Measurements from ENCODE around the gene KRT25.
"Not testable (repeated sequence)": the region's sequence is repeated elsewhere in the genome, so short reads cannot be mapped to it uniquely, and the experiment has no call there.

Gene KRT25

GRCh38 chr17:40777459-40777858, 22.3 kb upstream of the KRT25 start:
- Mint-ChIP-seq H3K9me3 (no peaks in the 10 kb centered on the region), H3K27ac (no peak overlapping the region), H3K27me3 (peaks cover 44% of the 10 kb centered on the region), H3K36me3 (no peaks in the 10 kb centered on the region), H3K4me1 (peaks cover 7% of the 10 kb centered on the region), H3K4me3 (no peak overlapping the region)

GRCh38 chr17:40775945-40776344, 20.8 kb upstream of the KRT25 start:
- H3K9me3 Mint-ChIP-seq = no peaks in the 10 kb centered on the region
- H3K4me1 Mint-ChIP-seq = peaks cover 7% of the 10 kb centered on the region
- H3K4me3 Mint-ChIP-seq = no peak overlapping the region
- no peak overlapping the region for H3K27ac Mint-ChIP-seq
- peaks cover 48% of the 10 kb centered on the region for H3K27me3 Mint-ChIP-seq
- no peaks in the 10 kb centered on the region for H3K36me3 Mint-ChIP-seq

- no peaks in the 10 kb centered on the region for H3K4me1 Mint-ChIP-seq
- no peaks in the 10 kb centered on the region for H3K9me3 Mint-ChIP-seq
- no peaks in the 10 kb centered on the region for H3K36me3 Mint-ChIP-seq
- H3K4me3 Mint-ChIP-seq = no peak within 1 kb of the TSS
- H3K27me3 Mint-ChIP-seq = peaks cover 34% of the 10 kb centered on the region
- H3K27ac Mint-ChIP-seq = peak within 1 kb of the TSS; percentile 38
Measured at GRCh38 chr17:40772101-40772500, 17.0 kb upstream of the KRT25 start, which contains the start of gene KRT26. TSS of gene KRT26 (minus strand) at chr17:40772201. CDS start at chr17:40772113, 88 bp downstream.

GRCh38 chr17:40765657-40766056, 10.5 kb upstream of the KRT25 start:
- Mint-ChIP-seq H3K36me3 (peaks cover 6% of the 10 kb centered on the region), H3K27me3 (peaks cover 13% of the 10 kb centered on the region), H3K4me3 (no peak overlapping the region)

GRCh38 chr17:40763752-40764151, 8.6 kb upstream of the KRT25 start:
- H3K27me3 Mint-ChIP-seq = peaks cover 17% of the 10 kb centered on the region
- H3K27ac Mint-ChIP-seq = no peak overlapping the region
- H3K36me3 Mint-ChIP-seq = peaks cover 10% of the 10 kb centered on the region
- H3K4me1 Mint-ChIP-seq = no peaks in the 10 kb centered on the region
- peaks cover 30% of the 10 kb centered on the region for H3K9me3 Mint-ChIP-seq
- no peak overlapping the region for H3K4me3 Mint-ChIP-seq

More at GRCh38 chr17:40765657-40766056, 10.5 kb upstream of the KRT25 start:
- H3K4me1 Mint-ChIP-seq = no peaks in the 10 kb centered on the region
- no peak overlapping the region for H3K27ac Mint-ChIP-seq
- H3K9me3 Mint-ChIP-seq = peaks cover 19% of the 10 kb centered on the region

GRCh38 chr17:40760105-40761016, 5.2 kb upstream of the KRT25 start:
- peaks cover 26% of the 10 kb centered on the region for H3K27me3 Mint-ChIP-seq
- H3K9me3 Mint-ChIP-seq = peaks cover 46% of the 10 kb centered on the region
- H3K4me1 Mint-ChIP-seq = no peaks in the 10 kb centered on the region
- no peak overlapping the region for H3K4me3 Mint-ChIP-seq
- H3K36me3 Mint-ChIP-seq = peaks cover 14% of the 10 kb centered on the region
- H3K27ac Mint-ChIP-seq = no peak overlapping the region

- Mint-ChIP-seq H3K27me3 (peaks cover 15% of the 10 kb centered on the region), H3K27ac (no peak overlapping the region), H3K9me3 (peaks cover 16% of the 10 kb centered on the region), H3K36me3 (peaks cover 5% of the 10 kb centered on the region), H3K4me3 (no peak overlapping the region), H3K4me1 (no peaks in the 10 kb centered on the region)
Measured at GRCh38 chr17:40753804-40754203, 1.3 kb downstream of the KRT25 start.

GRCh38 chr17:40751065-40751464, 4.1 kb downstream of the KRT25 start:
- Mint-ChIP-seq H3K36me3 (no peaks in the 10 kb centered on the region), H3K9me3 (no peaks in the 10 kb centered on the region), H3K27me3 (peaks cover 18% of the 10 kb centered on the region), H3K4me1 (no peaks in the 10 kb centered on the region), H3K27ac (no peak overlapping the region), H3K4me3 (no peak overlapping the region)

GRCh38 chr17:40750391-40750790, 4.7 kb downstream of the KRT25 start:
- Mint-ChIP-seq H3K27me3 (peaks cover 18% of the 10 kb centered on the region), H3K4me3 (no peak overlapping the region), H3K4me1 (no peaks in the 10 kb centered on the region)

GRCh38 chr17:40748666-40749065, 6.5 kb downstream of the KRT25 start:
- peaks cover 21% of the 10 kb centered on the region for H3K27me3 Mint-ChIP-seq
- H3K9me3 Mint-ChIP-seq, H3K27ac Mint-ChIP-seq, H3K4me1 Mint-ChIP-seq, H3K4me3 Mint-ChIP-seq, H3K36me3 Mint-ChIP-seq: not testable (repeated sequence)

More at GRCh38 chr17:40750391-40750790, 4.7 kb downstream of the KRT25 start:
- no peaks in the 10 kb centered on the region for H3K36me3 Mint-ChIP-seq
- no peaks in the 10 kb centered on the region for H3K9me3 Mint-ChIP-seq
- no peak overlapping the region for H3K27ac Mint-ChIP-seq

GRCh38 chr17:40738553-40738952, 16.6 kb downstream of the KRT25 start:
- Mint-ChIP-seq H3K36me3 (no peaks in the 10 kb centered on the region), H3K9me3 (no peaks in the 10 kb centered on the region), H3K4me1 (no peaks in the 10 kb centered on the region), H3K27ac (no peak overlapping the region), H3K27me3 (peaks cover 6% of the 10 kb centered on the region), H3K4me3 (no peak overlapping the region)

GRCh38 chr17:40735016-40735415, 20.1 kb downstream of the KRT25 start:
- peaks cover 7% of the 10 kb centered on the region for H3K27me3 Mint-ChIP-seq
- H3K36me3 Mint-ChIP-seq = no peaks in the 10 kb centered on the region
- no peak overlapping the region for H3K27ac Mint-ChIP-seq
- no peaks in the 10 kb centered on the region for H3K9me3 Mint-ChIP-seq
- H3K4me1 Mint-ChIP-seq = no peaks in the 10 kb centered on the region
- no peak overlapping the region for H3K4me3 Mint-ChIP-seq

- H3K36me3 Mint-ChIP-seq = no peaks in the 10 kb centered on the region
- H3K4me3 Mint-ChIP-seq = no peak overlapping the region
- no peaks in the 10 kb centered on the region for H3K9me3 Mint-ChIP-seq
- H3K4me1 Mint-ChIP-seq = no peaks in the 10 kb centered on the region
- H3K27me3 Mint-ChIP-seq = peaks cover 7% of the 10 kb centered on the region
- no peak overlapping the region for H3K27ac Mint-ChIP-seq
Measured at GRCh38 chr17:40734018-40734417, 21.1 kb downstream of the KRT25 start.

- Mint-ChIP-seq H3K9me3 (no peaks in the 10 kb centered on the region), H3K27ac (no peak overlapping the region), H3K4me3 (no peak overlapping the region), H3K36me3 (no peaks in the 10 kb centered on the region), H3K27me3 (peaks cover 7% of the 10 kb centered on the region), H3K4me1 (no peaks in the 10 kb centered on the region)
Measured at GRCh38 chr17:40730970-40731369, 24.2 kb downstream of the KRT25 start.

GRCh38 chr17:40727447-40728231, 27.5 kb downstream of the KRT25 start:
- no peaks in the 10 kb centered on the region for H3K4me1 Mint-ChIP-seq
- no peaks in the 10 kb centered on the region for H3K9me3 Mint-ChIP-seq
- H3K27ac Mint-ChIP-seq = no peak overlapping the region
- peaks cover 4% of the 10 kb centered on the region for H3K27me3 Mint-ChIP-seq
- no peaks in the 10 kb centered on the region for H3K36me3 Mint-ChIP-seq
- no peak overlapping the region for H3K4me3 Mint-ChIP-seq

GRCh38 chr17:40726919-40727318, 28.2 kb downstream of the KRT25 start:
- H3K27me3 Mint-ChIP-seq = peaks cover 4% of the 10 kb centered on the region
- no peaks in the 10 kb centered on the region for H3K9me3 Mint-ChIP-seq
- H3K36me3 Mint-ChIP-seq = no peaks in the 10 kb centered on the region
- no peak overlapping the region for H3K4me3 Mint-ChIP-seq
- H3K27ac Mint-ChIP-seq = no peak overlapping the region
- no peaks in the 10 kb centered on the region for H3K4me1 Mint-ChIP-seq

Data from activated naive CD4-positive, alpha-beta T cell treated with anti-CD3 and anti-CD28 coated beads, Interleukin-2, amount 50 U/mL, for 24 hours (primary cell).